ENCODE measurements around the gene FBXL17. TPM values are rescaled to one million over a fixed set of nuclear protein-coding genes. Genes with fewer than 3 reads are reported as not detected.

The FBXL17 gene
- total RNA-seq, 2 donors from 2014 or later = 12.5 to 14.5 TPM

- no peak for ATAC-seq (replicated peaks in 1 of 2)
- H3K4me1 Mint-ChIP-seq (ENCODE audit: low read depth) = no peaks in the 10 kb centered on the region
- no peak for DNase-seq
Observed at GRCh38 chr5:108061941-108062340, 320.0 kb downstream of the FBXL17 start.

GRCh38 chr5:108060340-108060739 lies 321.6 kb downstream of the FBXL17 start:
- DNase-seq (no peak), ATAC-seq (replicated peaks in 1 of 2) (no peak)
- Mint-ChIP-seq H3K27me3 (ENCODE audit: low read depth) (no peaks in the 10 kb centered on the region), H3K9me3 (no peaks in the 10 kb centered on the region), H3K36me3 (ENCODE audit: insufficient read depth in 2 of 2) (no peaks in the 10 kb centered on the region), H3K4me1 (ENCODE audit: low read depth) (no peaks in the 10 kb centered on the region), H3K27ac (no peak overlapping the region), H3K4me3 (no peak overlapping the region)

More at GRCh38 chr5:108061941-108062340, 320.0 kb downstream of the FBXL17 start:
- no peaks in the 10 kb centered on the region for H3K27me3 Mint-ChIP-seq (ENCODE audit: low read depth)
- no peaks in the 10 kb centered on the region for H3K36me3 Mint-ChIP-seq (ENCODE audit: insufficient read depth in 2 of 2)
- H3K4me3 Mint-ChIP-seq = no peak overlapping the region
- no peaks in the 10 kb centered on the region for H3K9me3 Mint-ChIP-seq
- no peak overlapping the region for H3K27ac Mint-ChIP-seq

GRCh38 chr5:108059334-108059733 lies 322.6 kb downstream of the FBXL17 start:
- DNase-seq (no peak), ATAC-seq (replicated peaks in 1 of 2) (no peak)
- H3K9me3 Mint-ChIP-seq = peaks cover 0 to 2% of the 10 kb centered on the region in 2 donors
- H3K27me3 Mint-ChIP-seq (ENCODE audit: low read depth) = no peaks in the 10 kb centered on the region
- no peaks in the 10 kb centered on the region for H3K4me1 Mint-ChIP-seq (ENCODE audit: low read depth)
- no peak overlapping the region for H3K4me3 Mint-ChIP-seq
- H3K36me3 Mint-ChIP-seq (ENCODE audit: insufficient read depth in 2 of 2) = no peaks in the 10 kb centered on the region
- H3K27ac Mint-ChIP-seq = no peak overlapping the region

- H3K36me3 Mint-ChIP-seq (ENCODE audit: insufficient read depth in 2 of 2) = peaks cover 23 to 24% of the 10 kb centered on the region in 2 donors
- no peak overlapping the region for H3K27ac Mint-ChIP-seq
- no peaks in the 10 kb centered on the region for H3K4me1 Mint-ChIP-seq (ENCODE audit: low read depth)
- peaks cover 13 to 14% of the 10 kb centered on the region in 2 donors for H3K9me3 Mint-ChIP-seq
- ATAC-seq (replicated peaks in 1 of 2) = no peak
- no peak overlapping the region for H3K4me3 Mint-ChIP-seq
- DNase-seq = no peak
- H3K27me3 Mint-ChIP-seq (ENCODE audit: low read depth) = no peaks in the 10 kb centered on the region
Observed at GRCh38 chr5:108054349-108054748, 327.5 kb downstream of the FBXL17 start.

- no peak overlapping the region for H3K27ac Mint-ChIP-seq
- peaks cover 14 to 15% of the 10 kb centered on the region in 2 donors for H3K9me3 Mint-ChIP-seq
- no peaks in the 10 kb centered on the region for H3K4me1 Mint-ChIP-seq (ENCODE audit: low read depth)
- ATAC-seq (replicated peaks in 1 of 2) (no peak), DNase-seq (no peak)
- peaks cover 17 to 18% of the 10 kb centered on the region in 2 donors for H3K36me3 Mint-ChIP-seq (ENCODE audit: insufficient read depth in 2 of 2)
- no peaks in the 10 kb centered on the region for H3K27me3 Mint-ChIP-seq (ENCODE audit: low read depth)
- no peak overlapping the region for H3K4me3 Mint-ChIP-seq
Observed at GRCh38 chr5:108046955-108047670, 334.8 kb downstream of the FBXL17 start.

- no peak for DNase-seq
- H3K9me3 Mint-ChIP-seq = no peaks in the 10 kb centered on the region
- peaks cover 0 to 2% of the 10 kb centered on the region in 2 donors for H3K36me3 Mint-ChIP-seq (ENCODE audit: insufficient read depth in 2 of 2)
- no peak for ATAC-seq (replicated peaks in 1 of 2)
- H3K4me1 Mint-ChIP-seq (ENCODE audit: low read depth) = no peaks in the 10 kb centered on the region
- H3K4me3 Mint-ChIP-seq = no peak overlapping the region
- no peaks in the 10 kb centered on the region for H3K27me3 Mint-ChIP-seq (ENCODE audit: low read depth)
- no peak overlapping the region for H3K27ac Mint-ChIP-seq
Observed at GRCh38 chr5:108036482-108036881, 345.4 kb downstream of the FBXL17 start.

- Mint-ChIP-seq H3K4me1 (ENCODE audit: low read depth) (no peaks in the 10 kb centered on the region), H3K27me3 (ENCODE audit: low read depth) (no peaks in the 10 kb centered on the region)
Observed at GRCh38 chr5:108028883-108029282, 353.0 kb downstream of the FBXL17 start.

GRCh38 chr5:108028412-108028811 lies 353.5 kb downstream of the FBXL17 start:
- no peak overlapping the region for H3K27ac Mint-ChIP-seq
- no peaks in the 10 kb centered on the region for H3K4me1 Mint-ChIP-seq (ENCODE audit: low read depth)
- no peaks in the 10 kb centered on the region for H3K36me3 Mint-ChIP-seq (ENCODE audit: insufficient read depth in 2 of 2)
- no peaks in the 10 kb centered on the region for H3K9me3 Mint-ChIP-seq
- H3K27me3 Mint-ChIP-seq (ENCODE audit: low read depth) = no peaks in the 10 kb centered on the region
- H3K4me3 Mint-ChIP-seq = no peak overlapping the region
- no peak for ATAC-seq (replicated peaks in 1 of 2)
- no peak for DNase-seq

More at GRCh38 chr5:108028883-108029282, 353.0 kb downstream of the FBXL17 start:
- Mint-ChIP-seq H3K27ac (no peak overlapping the region), H3K4me3 (no peak overlapping the region), H3K36me3 (ENCODE audit: insufficient read depth in 2 of 2) (no peaks in the 10 kb centered on the region), H3K9me3 (no peaks in the 10 kb centered on the region)
- DNase-seq (no peak), ATAC-seq (replicated peaks in 1 of 2) (no peak)

- no peak overlapping the region for H3K27ac Mint-ChIP-seq
- DNase-seq = no peak
- no peaks in the 10 kb centered on the region for H3K9me3 Mint-ChIP-seq
- H3K4me3 Mint-ChIP-seq = no peak overlapping the region
- H3K36me3 Mint-ChIP-seq (ENCODE audit: insufficient read depth in 2 of 2) = no peaks in the 10 kb centered on the region
- no peak for ATAC-seq (replicated peaks in 1 of 2)
- H3K27me3 Mint-ChIP-seq (ENCODE audit: low read depth) = no peaks in the 10 kb centered on the region
- H3K4me1 Mint-ChIP-seq (ENCODE audit: low read depth) = no peaks in the 10 kb centered on the region
Observed at GRCh38 chr5:108025957-108026356, 355.9 kb downstream of the FBXL17 start.

- no peaks in the 10 kb centered on the region for H3K27me3 Mint-ChIP-seq (ENCODE audit: low read depth)
- no peak overlapping the region for H3K27ac Mint-ChIP-seq
- ATAC-seq (replicated peaks in 1 of 2) (no peak), DNase-seq (no peak)
- no peaks in the 10 kb centered on the region for H3K9me3 Mint-ChIP-seq
- H3K36me3 Mint-ChIP-seq (ENCODE audit: insufficient read depth in 2 of 2) = no peaks in the 10 kb centered on the region
- no peak overlapping the region for H3K4me3 Mint-ChIP-seq
- H3K4me1 Mint-ChIP-seq (ENCODE audit: low read depth) = no peaks in the 10 kb centered on the region
Observed at GRCh38 chr5:108024986-108025385, 356.9 kb downstream of the FBXL17 start.

GRCh38 chr5:108016101-108016500 lies 365.8 kb downstream of the FBXL17 start:
- no peaks in the 10 kb centered on the region for H3K9me3 Mint-ChIP-seq
- no peaks in the 10 kb centered on the region for H3K27me3 Mint-ChIP-seq (ENCODE audit: low read depth)
- H3K4me3 Mint-ChIP-seq = no peak overlapping the region
- H3K27ac Mint-ChIP-seq = no peak overlapping the region
- no peaks in the 10 kb centered on the region for H3K36me3 Mint-ChIP-seq (ENCODE audit: insufficient read depth in 2 of 2)
- no peaks in the 10 kb centered on the region for H3K4me1 Mint-ChIP-seq (ENCODE audit: low read depth)
- DNase-seq (no peak), ATAC-seq (replicated peaks in 1 of 2) (no peak)

GRCh38 chr5:108006791-108007190 lies 375.1 kb downstream of the FBXL17 start:
- H3K27ac Mint-ChIP-seq = no peak overlapping the region
- peaks cover 13% of the 10 kb centered on the region for H3K4me1 Mint-ChIP-seq (ENCODE audit: low read depth)
- H3K36me3 Mint-ChIP-seq (ENCODE audit: insufficient read depth in 2 of 2) = no peaks in the 10 kb centered on the region
- H3K9me3 Mint-ChIP-seq = no peaks in the 10 kb centered on the region
- H3K27me3 Mint-ChIP-seq (ENCODE audit: low read depth) = no peaks in the 10 kb centered on the region
- no peak for ATAC-seq (replicated peaks in 1 of 2)
- no peak for DNase-seq
- no peak overlapping the region for H3K4me3 Mint-ChIP-seq

GRCh38 chr5:108003178-108003577 lies 378.7 kb downstream of the FBXL17 start:
- Mint-ChIP-seq H3K27ac (peak overlapping the region; percentile 80), H3K36me3 (ENCODE audit: insufficient read depth in 2 of 2) (no peaks in the 10 kb centered on the region), H3K27me3 (ENCODE audit: low read depth) (no peaks in the 10 kb centered on the region), H3K4me3 (peak overlapping the region; percentile 18 to 58), H3K4me1 (ENCODE audit: low read depth) (peaks cover 13% of the 10 kb centered on the region), H3K9me3 (no peaks in the 10 kb centered on the region)
- peak; percentile 43 for ATAC-seq (replicated peaks in 1 of 2)
- DNase-seq = no peak

GRCh38 chr5:108001222-108001621 lies 380.7 kb downstream of the FBXL17 start:
- no peak overlapping the region for H3K27ac Mint-ChIP-seq
- ATAC-seq (replicated peaks in 1 of 2) (no peak), DNase-seq (no peak)
- no peaks in the 10 kb centered on the region for H3K9me3 Mint-ChIP-seq
- no peaks in the 10 kb centered on the region for H3K27me3 Mint-ChIP-seq (ENCODE audit: low read depth)
- H3K36me3 Mint-ChIP-seq (ENCODE audit: insufficient read depth in 2 of 2) = no peaks in the 10 kb centered on the region
- H3K4me3 Mint-ChIP-seq = no peak overlapping the region
- H3K4me1 Mint-ChIP-seq (ENCODE audit: low read depth) = peaks cover 13% of the 10 kb centered on the region

Data from activated T-cell treated with anti-CD3 and anti-CD28 coated beads, Interleukin-2, amount 50 U/mL, for 72 hours (primary cell).